GM18508 (cell line): ENCODE data around the gene PRAMEF5.
"Not testable (repeated sequence)": the region's sequence is repeated elsewhere in the genome, so short reads cannot be mapped to it uniquely, and the experiment has no call there.

Source experiments
- ATAC-seq: cut with Tn5 transposase; IDR thresholded peaks from one replicate; pipeline ENCODE4 v1.9.1; 2021; ENCODE audit warnings: moderate number of reproducible peaks; ENCODE audit not compliant: insufficient read depth, unreplicated experiment

The PRAMEF5 gene

DNA sequence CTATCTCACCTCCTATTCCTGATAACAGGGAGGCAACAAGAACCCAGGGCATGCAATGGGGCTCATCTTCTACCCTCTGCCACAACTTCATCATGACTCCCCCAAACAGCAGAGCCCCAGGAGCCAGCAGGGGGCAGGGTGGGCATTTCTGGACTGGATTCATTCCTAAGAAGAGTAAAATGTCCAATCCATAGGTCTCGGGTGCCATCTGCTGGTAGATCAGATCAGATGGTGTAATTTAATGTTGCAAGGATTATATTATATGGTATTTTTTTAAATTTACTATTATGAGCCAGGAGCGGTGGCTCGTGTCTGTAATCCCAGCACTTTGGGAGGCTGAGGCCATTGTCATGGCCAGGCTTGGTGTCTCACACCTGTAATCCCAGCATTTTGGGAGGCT is 11.1 kb downstream of the PRAMEF5 start:
- not testable (repeated sequence) for ATAC-seq

DNA sequence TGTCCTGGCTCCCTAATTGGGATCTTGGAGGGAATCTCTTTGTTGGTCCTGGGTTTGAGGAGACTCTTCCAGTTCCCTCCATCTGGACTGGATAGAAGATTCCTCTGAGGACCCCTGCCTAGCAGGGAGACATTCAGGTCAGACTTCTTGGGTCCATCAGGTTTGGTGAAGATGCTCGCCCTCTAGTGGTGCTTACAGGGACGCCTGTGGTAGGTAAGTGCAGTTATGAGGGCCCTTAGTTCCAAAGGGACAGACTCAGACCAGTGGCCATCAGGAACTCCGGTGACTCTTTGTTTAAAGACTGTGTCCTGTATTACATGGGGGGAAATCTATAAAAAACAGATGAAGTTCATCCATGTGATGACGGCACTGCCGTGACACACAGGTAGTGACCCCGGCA is 23.0 kb downstream of the PRAMEF5 start:
- ATAC-seq = not testable (repeated sequence)

DNA sequence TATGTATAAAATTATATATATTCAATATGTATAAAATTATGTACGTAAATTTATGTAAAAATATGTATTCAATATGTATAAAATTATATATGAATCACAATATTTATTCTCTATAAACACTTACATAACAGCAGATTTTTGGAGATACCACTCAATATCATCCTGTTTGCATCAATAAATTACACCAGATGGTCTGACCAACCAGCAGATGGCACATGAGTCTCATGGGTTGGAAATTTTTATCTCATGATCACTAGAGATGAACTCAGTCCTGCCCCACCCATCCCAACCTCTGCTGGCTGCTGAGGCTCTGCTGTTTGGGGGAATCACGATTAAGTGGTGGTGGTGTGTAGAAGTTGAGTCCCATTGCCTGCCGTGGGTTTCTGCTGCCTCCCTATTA is 25.6 kb downstream of the PRAMEF5 start:
- not testable (repeated sequence) for ATAC-seq

DNA sequence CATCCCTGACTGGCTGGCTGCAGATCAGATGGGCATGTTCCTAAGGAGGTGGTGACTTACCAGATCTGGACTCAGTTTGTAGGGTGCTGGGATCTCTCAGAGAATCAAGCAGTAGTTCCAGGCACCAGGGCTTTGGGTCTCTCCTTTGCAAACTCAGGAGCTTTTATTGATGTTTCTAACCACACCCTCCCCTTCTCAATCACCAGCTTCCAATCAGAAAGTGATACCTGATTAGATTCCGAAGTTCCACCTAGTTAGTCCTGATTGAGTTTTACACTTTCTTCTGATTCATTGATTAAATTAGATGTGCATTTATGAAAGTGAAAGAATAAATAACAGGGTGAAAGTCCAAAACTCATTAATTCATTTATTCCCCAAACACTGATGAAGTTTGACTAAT is 31.0 kb downstream of the PRAMEF5 start, which contains the start of gene PRAMEF8:
Gene PRAMEF8, minus strand, starts transcription at position 101 of the 400 bp plus-strand sequence. CDS start 1,046 bp downstream, outside the sequence.
- ATAC-seq = not testable (repeated sequence)

DNA sequence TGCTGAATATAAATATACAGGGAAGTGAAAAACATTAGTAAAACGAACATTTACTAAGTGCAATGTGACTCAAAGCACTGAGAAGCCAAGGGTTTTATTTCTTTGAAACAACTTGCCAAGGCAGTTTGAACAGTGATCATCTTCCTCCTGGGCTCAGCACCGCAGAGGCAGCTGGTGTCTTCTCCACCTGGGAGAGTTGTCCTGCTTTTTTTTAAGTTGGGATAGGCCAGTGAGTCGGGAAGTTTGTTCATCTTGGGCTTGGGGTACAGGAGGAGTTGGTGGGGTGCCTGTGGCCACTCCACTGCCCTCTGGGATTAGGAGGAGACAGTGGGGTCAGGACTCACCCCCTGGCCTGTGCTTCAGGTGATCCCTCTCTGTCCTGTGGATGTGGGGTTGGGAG is 35.0 kb downstream of the PRAMEF5 start:
- ATAC-seq = not testable (repeated sequence)

DNA sequence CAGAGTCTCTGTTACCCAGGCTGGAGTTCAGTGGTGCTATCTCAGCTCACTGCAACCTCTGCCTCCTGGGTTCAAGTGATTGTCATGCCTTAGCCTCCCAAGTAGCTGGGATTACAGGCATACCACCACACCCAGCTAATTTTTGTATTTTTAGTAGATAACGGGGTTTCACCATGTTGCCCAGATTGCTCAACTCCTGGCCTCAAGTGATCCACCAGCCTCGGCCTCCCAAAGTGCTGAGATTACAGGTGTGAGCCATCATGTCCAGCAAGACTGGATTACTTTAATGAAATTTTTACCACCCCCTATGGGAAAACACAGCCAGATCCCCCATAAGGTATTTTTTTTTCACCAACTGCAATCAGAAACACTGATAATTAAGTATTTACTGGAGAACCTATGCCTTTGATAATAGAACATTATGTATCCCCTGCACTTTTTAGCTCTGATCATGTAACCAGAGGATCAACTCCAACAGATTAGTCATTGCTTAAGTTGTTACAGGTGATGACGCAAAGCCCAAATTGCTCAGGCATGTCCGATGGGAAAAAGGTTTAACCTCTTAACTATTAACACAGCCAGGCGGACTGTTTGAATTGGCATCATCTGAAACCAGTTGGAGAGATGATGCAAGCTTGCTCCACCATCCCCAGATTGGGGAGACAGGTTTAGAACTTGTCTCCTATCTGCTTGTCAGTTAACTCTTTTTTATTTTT is 43.4 kb downstream of the PRAMEF5 start:
- not testable (repeated sequence) for ATAC-seq

DNA sequence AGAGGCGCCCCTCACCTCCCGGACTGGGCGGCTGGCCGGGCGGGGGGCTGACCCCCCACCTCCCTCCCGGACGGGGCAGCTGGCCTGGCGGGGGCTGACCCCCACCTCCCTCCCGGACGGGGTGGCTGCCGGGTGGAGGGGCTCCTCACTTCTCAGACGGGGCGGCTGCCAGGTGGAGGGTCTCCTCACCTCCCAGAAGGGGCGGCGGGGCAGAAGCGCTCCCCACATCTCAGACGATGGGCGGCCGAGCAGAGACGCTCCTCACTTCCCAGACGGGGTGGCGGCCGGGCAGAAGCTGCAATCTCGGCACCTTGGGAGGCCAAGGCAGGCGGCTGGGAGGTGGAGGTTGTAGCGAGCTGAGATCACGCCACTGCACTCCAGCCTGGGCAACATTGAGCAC is 44.7 kb downstream of the PRAMEF5 start:
- not testable (repeated sequence) for ATAC-seq

DNA sequence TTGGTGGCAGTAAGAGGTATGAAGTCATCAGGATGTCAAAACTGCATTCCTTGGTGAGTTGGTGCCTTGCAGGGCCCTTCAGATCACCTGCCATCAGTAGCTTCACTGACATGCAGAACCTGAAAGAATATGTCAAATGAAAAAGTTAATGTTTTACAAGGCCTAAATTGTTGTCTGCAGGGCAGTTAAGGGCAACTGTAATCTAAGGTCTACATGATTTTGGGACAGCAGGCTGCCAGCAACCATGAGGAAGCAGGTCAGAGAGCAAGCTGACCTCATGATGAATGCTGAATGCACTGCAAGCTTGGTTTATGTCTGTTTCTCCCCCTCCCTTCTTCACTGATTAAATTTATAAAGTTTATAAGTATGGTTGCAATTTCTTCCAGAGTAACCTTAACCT is 48.2 kb downstream of the PRAMEF5 start:
- ATAC-seq = not testable (repeated sequence)

DNA sequence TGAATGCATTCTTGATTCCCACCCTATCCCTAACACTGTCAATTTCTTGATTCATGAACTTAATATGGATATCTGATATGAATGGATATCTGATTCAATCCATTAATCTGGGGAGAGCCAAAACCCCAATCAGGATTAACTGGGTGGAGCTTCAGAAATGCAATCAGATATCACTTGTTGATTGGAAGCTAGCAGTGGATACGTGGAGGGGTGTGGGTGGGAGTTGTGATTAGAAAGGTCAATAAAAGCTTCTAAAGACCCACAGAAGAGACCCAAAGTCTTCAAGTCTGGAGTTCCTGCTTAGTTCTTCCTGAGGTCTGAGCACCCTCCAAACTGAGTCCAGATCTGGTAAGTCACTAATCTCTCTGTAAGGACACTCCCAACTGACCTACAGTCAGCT is 49.2 kb downstream of the PRAMEF5 start, which contains the start of gene PRAMEF33:
Gene PRAMEF33, plus strand, starts transcription at position 301 of the 400 bp plus-strand sequence. CDS start 2,416 bp downstream, outside the sequence.
- ATAC-seq = not testable (repeated sequence)
